HS-5 (cell line): ENCODE measurements around the gene NTS.

Experiments
- DNase-seq: peaks from one replicate; pipeline ENCODE4 v3.0.0-alpha.2; 2012; ENCODE audit warnings: low read depth

Gene NTS

DNA sequence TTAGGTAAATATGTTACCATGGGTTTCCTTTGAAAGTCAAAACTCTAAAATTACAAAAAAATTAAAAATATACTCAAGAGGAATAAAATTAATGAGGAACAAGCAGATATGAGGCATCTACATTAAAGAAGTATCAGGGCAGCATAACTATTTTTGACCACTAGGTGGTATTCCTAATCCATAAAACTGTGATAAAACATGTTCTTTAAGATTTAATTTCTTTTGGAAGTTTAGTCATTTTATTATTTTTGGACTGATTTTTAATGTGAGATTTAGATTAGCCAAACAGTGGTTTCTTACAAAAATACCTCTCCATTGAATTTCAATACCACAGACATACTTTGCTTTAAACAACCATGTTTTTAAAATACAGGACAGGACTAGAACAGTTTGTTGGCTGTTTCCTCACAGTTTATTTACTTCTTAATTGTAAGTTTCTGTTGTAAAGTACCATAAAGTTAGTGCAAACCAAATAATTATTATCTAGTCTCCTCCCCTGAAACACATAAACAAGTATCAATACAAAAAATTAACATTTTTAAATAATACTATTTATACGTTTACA, 49.8 kb downstream of the NTS start:
- DNase-seq: peak; percentile 14

DNA sequence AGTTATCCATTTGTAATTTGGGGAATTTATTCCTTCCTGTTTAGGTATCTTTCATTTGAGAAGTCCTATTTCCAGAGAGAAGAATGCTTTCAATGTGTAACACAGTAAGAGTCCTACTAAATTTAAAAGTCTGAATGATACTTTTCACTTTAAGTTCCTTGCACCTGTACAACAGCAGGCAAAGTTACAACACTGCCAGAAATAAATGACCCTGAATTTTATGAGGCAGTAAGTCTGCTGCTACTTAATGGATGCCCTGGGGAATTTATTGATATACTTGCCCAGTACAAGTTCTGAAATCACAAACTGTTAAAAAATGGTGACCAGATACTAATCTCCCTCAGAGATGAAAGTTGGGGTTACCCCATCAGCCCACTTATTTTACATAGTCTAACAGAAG, 53.1 kb downstream of the NTS start:
- DNase-seq: no peak
